ENCODE results near the gene JAG2.

Gene JAG2

DNA sequence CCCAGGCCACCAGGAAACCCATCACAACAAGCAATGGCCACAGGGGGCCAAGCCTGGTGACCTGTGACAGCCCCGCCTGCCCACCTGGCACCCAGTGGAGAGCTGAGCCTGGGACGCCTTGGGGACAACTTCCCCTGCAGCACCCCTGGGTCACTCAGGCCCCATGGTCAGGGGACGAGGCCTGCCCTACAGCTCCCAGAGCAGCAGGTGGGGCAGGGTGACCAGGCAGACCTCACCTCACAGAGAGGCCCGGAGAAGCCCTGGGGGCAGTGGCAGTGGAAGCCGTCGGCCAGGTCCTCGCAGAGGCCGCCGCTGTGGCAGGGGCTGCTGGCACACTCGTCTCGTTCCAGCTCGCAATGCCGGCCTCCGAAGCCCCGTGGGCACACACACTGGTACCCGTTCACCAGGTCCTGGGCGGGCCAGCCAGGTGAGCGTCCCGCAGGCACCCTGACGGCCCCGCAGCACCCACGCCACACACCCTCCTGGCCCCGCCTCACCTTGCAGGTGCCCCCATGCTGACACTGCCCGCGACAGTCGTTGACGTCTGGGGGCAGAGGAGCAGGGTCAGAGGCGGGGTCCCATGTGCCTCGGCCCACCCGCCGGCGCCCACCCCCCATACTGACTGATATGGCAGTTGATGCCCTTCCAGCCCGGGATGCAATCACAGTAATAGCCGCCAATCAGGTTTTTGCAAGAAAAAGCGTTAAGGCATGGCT, 18.1 kb downstream of the JAG2 start:
- no peak for DNase-seq

DNA sequence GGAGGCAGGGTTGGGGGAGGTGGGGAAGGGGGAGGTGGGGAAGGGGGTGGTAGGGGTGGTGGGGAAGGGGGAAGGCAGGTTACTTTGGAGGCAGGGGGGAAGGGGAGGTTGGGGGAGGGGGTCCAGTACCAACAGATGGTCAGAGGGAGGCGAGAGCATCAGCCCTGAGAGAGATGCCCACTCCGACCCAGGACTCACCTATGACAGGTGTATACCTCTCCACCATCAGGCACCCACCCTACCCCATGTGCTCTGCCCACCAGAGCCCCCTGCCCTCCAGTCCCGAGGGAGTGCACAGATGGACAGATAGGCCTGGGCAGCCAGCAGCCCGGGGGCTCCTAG, 18.6 kb downstream of the JAG2 start:
- no peak for DNase-seq

GRCh38 chr14:105149146-105149781, 19.3 kb downstream of the JAG2 start:
- no peak for DNase-seq

- DNase-seq, result no peak
Measured at GRCh38 chr14:105148604-105149145, 19.9 kb downstream of the JAG2 start.

- no peak for DNase-seq
Measured at GRCh38 chr14:105147671-105148603, 20.6 kb downstream of the JAG2 start.

DNA sequence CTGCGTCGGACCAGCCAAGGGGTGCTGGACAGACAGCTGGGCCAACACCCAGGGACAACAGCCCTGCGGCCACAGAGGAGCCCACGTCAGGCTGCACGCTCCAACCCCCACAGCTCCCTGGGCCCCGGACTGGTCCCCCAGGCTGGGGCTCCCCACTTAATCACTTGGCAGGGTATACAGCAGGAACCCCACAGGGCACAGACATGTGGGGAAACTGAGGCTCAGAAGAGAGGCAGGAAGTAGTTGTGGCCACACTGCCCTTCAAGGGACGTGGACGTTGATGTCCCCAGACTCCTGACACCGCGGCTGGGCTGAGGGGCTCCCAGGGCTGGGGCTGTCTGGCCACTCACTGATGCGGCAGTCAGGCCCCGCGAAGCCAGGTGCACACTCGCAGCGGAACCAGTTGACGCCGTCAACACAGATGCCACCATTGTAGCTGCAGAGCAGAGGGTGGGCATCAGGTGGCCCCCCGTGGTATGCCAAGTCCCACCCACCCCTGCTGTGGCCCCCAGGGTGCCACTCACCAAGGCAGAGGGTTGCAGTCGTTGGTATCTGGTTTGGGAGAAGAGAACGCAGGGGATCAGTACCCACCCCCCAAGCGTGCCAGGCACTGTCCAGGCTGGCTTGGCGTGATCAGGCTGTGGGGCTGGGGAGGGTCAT, 21.5 kb downstream of the JAG2 start:
- no peak for DNase-seq

- DNase-seq, result no peak
Measured at GRCh38 chr14:105146181-105146975, 22.2 kb downstream of the JAG2 start.

DNA sequence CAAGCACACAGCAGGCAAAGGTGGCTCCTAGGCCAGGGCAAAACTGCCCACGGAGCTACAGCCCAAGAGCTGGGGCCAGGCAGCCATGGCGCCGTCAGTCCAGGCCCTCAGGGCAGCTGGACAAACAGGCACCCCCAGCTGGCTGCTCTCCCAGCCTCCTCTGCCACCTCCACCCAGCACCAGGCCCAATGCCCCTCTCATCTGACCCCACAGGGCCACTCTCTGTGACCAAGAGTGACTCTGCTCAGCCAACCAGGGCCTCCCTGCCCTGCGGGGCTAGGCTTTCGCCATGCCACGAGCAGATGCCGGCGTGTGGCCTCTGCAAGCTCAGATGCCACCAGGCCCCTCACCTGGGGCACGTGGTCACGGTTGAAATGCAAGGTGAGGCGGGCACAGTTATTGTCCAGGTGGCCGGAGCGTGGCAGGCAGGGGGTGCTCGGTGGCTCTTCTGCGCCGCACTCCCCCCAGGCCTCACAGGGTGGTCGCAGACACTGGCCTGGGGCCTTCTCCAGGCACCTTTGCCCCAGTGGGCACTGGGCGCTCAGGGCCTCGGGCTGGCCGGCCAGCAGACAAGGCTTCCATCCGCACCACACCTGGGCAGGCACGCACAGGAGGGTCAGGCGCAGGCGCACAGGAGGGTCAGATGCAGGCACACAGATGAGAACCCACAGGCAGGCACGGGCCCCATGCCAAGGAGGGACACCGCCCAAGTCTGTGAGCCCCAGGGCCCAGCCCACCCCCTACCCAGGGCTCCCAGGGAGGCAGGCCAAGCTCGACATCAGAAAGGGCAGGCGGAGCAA, 23.0 kb downstream of the JAG2 start:
- DNase-seq, result no peak

DNA sequence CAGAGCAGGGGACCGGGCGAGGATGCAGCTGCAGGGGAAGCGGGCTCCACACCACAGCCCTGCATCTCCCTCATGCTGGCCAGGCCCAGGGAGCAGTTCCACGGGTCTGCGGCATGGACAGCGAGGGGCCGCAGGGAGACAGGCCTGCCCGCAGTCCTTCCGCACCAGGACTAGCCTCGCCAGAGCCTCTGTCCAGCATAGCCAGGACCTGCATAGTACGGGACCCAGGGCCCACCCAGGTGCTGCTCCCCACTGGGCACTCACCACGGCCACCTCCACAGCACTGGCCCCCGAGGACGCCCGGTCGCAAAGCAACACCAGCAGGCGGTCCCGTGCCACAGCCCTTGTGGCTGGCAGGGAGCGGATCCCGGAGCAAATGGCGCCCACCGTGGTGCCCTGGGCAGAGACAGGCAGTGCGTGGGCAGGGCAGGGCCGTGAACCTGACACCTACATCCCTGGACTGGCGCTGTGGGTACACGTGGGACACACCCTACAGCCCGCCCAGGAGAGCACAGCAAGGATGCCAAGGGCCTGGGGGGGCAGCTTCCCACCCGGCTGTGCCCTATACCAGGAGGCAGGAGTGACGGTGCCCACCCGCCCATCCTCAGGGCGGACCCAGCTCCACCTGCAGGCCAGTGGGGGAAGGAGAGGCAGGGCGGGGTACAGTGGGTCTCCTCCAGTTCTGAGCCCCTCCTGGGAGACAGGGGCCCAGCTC, 23.8 kb downstream of the JAG2 start:
- DNase-seq, result no peak

- DNase-seq, result no peak
Measured at GRCh38 chr14:105144026-105144665, 24.4 kb downstream of the JAG2 start.

- no peak for DNase-seq
Measured at GRCh38 chr14:105143451-105144025, 25.0 kb downstream of the JAG2 start.

- DNase-seq, result no peak
Measured at GRCh38 chr14:105142651-105143450, 25.7 kb downstream of the JAG2 start.

DNA sequence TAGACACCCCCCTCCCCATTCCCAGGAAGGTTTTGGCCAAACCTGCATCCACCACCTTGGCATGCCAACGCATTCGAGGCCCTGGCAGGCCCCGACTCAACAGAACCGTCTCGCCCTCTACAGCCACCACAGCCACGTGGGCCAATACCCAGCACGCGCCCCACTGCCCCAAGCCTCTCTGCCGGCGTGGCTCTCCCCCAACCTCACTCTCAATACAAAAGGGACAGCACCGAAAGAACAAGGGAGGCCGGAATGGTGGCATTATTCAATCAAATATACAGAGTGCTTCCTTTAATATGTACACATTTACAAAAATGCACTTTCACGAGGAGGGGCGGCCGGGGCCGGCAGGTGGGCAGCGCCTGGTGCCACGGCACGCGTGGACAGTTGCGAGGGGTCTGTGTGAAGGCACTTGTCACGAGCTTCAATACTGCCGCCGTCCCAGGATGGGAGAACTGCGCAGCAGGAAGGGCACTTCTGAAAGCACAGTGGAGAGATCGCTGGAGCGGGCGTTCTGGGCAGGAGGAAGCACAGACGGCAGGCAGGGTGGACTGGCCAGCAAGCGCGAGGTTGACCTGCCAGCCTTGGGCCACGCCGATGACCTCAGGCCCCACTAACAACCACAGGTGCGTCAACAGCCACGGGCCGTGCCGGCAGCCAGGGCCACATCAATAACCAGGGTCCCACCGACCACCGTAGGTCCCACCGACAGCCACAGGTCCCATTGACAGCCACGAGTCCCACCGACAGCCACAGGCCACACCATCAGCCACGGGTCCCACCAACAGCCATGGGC, 26.9 kb downstream of the JAG2 start:
- no peak for DNase-seq

- no peak for DNase-seq
Measured at GRCh38 chr14:105141026-105141425, 27.6 kb downstream of the JAG2 start.

- no peak for DNase-seq
Measured at GRCh38 chr14:105140581-105140980, 28.0 kb downstream of the JAG2 start.

DNA sequence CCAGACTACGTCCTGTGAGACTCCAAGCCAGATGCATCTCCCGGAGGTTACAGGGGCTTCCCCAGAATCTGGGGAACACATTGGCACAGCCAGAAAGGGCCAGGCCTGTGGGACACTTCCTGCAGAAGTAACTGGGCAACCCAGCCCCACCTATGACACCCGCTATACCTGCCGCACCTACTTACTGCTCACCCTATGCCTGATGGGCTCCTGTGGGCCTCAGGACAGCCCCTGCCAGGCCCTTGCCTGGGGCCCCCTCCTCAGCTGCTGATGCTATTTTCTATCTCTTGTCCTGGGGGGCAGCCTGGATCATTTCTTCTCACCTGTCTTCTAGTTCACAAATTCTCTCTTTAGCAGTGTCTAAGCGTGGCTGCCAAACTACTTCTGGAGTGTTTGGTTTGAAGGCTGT, 28.7 kb downstream of the JAG2 start:
- no peak for DNase-seq

DNA sequence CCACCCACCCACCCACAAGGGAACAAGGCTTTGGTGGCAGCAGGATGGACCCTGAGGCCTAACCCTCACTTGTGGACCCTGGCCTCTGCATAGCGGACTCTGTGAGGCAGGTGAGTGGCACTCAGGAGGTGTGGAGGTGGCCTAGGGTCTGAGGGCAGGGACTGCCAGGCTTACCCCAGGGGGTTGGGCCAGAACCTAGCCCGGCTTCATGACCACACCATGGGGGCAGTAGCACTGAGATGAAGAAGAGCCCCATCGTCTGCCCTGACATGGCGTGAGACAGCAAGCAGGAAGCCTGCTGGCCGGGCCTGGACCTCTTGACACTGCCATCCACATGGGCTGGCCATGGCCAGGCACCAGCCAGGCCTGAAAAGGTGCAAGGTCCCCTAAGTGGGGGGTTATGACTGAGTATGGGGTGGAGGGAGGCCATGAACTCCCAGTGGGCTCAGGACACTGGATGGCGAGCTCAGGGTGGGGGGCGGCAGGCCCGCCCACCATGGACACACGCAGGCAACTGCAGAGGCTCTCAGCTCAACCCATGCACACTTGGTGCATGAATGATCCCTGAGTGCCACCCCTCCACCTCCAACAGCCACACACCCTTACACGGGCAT, 29.3 kb downstream of the JAG2 start:
- DNase-seq, result no peak
